GM18868 (cell line): ENCODE measurements around the gene CCR5AS.

Source experiments
- ATAC-seq: cut with Tn5 transposase; IDR thresholded peaks from one replicate; pipeline ENCODE4 v1.9.1; 2021; ENCODE audit warnings: mild to moderate bottlenecking, moderate library complexity; ENCODE audit not compliant: unreplicated experiment

The CCR5AS gene

GRCh38 chr3:46383211-46383950, 23.5 kb downstream of the CCR5AS start:
- no peak for ATAC-seq

GRCh38 chr3:46381625-46382024, 25.2 kb downstream of the CCR5AS start:
- ATAC-seq: no peak

- no peak for ATAC-seq
These were observed 26.2 kb downstream of the CCR5AS start for GRCh38 chr3:46380471-46381221.

DNA sequence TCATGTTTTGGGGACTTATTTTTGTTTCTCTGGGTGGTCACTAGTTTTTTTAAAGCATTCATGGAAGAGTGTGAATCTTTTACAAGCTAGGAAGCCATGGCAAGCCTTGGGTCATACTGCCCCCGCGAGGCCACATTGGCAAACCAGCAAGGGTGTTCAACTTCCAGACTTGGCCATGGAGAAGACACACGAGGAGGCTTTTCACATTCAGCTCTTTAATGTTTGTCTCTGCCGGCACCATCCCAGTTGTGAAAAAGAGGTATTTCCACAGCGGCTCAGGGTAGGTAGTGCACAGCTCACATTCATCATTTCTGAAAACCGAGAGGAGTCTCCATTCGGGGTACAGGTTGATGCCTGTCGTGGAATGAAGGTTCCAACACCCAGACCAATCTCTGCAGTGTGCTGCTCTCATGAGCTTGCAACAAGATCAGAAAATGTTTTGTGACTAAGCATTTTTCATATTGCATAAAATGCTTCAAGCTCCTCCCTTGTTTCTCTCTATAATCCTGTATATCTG, 28.4 kb downstream of the CCR5AS start:
- ATAC-seq: no peak

DNA sequence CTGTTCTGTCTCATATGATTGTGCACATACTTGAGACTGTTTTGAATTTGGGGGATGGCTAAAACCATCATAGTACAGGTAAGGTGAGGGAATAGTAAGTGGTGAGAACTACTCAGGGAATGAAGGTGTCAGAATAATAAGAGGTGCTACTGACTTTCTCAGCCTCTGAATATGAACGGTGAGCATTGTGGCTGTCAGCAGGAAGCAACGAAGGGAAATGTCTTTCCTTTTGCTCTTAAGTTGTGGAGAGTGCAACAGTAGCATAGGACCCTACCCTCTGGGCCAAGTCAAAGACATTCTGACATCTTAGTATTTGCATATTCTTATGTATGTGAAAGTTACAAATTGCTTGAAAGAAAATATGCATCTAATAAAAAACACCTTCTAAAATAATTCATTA, 31.1 kb downstream of the CCR5AS start:
- no peak for ATAC-seq

DNA sequence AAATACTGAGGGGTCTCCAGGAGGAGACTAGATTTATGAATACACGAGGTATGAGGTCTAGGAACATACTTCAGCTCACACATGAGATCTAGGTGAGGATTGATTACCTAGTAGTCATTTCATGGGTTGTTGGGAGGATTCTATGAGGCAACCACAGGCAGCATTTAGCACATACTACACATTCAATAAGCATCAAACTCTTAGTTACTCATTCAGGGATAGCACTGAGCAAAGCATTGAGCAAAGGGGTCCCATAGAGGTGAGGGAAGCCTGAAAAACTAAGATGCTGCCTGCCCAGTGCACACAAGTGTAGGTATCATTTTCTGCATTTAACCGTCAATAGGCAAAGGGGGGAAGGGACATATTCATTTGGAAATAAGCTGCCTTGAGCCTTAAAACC, 31.6 kb downstream of the CCR5AS start:
- no peak for ATAC-seq

DNA sequence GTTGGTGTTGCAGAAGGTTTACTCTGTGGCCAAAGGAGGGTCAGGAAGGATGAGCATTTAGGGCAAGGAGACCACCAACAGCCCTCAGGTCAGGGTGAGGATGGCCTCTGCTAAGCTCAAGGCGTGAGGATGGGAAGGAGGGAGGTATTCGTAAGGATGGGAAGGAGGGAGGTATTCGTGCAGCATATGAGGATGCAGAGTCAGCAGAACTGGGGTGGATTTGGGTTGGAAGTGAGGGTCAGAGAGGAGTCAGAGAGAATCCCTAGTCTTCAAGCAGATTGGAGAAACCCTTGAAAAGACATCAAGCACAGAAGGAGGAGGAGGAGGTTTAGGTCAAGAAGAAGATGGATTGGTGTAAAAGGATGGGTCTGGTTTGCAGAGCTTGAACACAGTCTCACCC, 32.1 kb downstream of the CCR5AS start:
- no peak for ATAC-seq

DNA sequence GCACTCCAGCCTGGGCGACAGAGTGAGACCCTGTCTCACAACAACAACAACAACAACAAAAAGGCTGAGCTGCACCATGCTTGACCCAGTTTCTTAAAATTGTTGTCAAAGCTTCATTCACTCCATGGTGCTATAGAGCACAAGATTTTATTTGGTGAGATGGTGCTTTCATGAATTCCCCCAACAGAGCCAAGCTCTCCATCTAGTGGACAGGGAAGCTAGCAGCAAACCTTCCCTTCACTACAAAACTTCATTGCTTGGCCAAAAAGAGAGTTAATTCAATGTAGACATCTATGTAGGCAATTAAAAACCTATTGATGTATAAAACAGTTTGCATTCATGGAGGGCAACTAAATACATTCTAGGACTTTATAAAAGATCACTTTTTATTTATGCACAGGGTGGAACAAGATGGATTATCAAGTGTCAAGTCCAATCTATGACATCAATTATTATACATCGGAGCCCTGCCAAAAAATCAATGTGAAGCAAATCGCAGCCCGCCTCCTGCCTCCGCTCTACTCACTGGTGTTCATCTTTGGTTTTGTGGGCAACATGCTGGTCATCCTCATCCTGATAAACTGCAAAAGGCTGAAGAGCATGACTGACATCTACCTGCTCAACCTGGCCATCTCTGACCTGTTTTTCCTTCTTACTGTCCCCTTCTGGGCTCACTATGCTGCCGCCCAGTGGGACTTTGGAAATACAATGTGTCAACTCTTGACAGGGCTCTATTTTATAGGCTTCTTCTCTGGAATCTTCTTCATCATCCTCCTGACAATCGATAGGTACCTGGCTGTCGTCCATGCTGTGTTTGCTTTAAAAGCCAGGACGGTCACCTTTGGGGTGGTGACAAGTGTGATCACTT, 34.1 kb downstream of the CCR5AS start:
- ATAC-seq: no peak

GRCh38 chr3:46371519-46372340, 35.1 kb downstream of the CCR5AS start:
- no peak for ATAC-seq

DNA sequence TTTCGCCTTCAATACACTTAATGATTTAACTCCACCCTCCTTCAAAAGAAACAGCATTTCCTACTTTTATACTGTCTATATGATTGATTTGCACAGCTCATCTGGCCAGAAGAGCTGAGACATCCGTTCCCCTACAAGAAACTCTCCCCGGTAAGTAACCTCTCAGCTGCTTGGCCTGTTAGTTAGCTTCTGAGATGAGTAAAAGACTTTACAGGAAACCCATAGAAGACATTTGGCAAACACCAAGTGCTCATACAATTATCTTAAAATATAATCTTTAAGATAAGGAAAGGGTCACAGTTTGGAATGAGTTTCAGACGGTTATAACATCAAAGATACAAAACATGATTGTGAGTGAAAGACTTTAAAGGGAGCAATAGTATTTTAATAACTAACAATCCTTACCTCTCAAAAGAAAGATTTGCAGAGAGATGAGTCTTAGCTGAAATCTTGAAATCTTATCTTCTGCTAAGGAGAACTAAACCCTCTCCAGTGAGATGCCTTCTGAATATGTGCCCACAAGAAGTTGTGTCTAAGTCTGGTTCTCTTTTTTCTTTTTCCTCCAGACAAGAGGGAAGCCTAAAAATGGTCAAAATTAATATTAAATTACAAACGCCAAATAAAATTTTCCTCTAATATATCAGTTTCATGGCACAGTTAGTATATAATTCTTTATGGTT, 35.9 kb downstream of the CCR5AS start, which contains the start of gene CCR5:
CCR5 (plus strand) TSS at position 108 of the 680 bp plus-strand sequence. CDS start 1,957 bp downstream, outside the sequence.
- ATAC-seq: no peak

- peak; percentile 79 for ATAC-seq
These were observed 37.2 kb downstream of the CCR5AS start for GRCh38 chr3:46369675-46370132.

- no peak for ATAC-seq
These were observed 37.7 kb downstream of the CCR5AS start for GRCh38 chr3:46369151-46369550.

DNA sequence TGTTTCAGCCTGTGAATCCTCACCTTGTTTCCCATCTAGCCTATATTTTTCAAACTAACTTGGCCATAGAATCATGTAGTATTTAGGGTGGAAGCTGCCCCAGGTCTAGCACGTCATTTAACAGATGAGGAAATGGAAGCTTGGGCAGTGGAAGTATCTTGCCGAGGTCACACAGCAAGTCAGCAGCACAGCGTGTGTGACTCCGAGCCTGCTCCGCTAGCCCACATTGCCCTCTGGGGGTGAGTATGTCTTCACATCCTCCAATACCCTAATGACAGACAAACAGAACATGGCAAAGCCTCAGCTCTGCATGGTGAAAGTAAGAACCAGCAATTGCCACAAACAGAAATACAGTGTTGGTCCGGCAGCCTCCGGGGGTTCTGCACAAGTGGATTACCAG, 38.3 kb downstream of the CCR5AS start:
- no peak for ATAC-seq

DNA sequence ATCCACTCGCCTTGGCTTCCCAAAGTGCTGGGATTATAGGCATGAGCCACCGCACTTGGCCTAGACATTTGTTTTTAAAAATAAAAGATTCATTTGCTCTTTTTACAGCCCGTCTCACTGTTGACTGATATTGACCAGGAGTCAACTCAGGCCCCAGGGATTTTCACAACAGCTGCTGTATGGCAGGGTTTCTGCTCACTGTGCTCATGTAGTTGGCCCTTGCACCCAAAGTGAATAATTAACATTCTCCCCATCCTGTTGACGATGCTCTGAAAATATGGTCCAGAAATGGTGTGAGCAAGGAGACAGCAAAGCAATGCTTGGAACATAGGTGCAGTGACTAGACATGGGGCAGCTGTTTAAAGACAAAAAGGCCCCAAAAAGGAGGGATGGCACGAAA, 39.1 kb downstream of the CCR5AS start:
- no peak for ATAC-seq

DNA sequence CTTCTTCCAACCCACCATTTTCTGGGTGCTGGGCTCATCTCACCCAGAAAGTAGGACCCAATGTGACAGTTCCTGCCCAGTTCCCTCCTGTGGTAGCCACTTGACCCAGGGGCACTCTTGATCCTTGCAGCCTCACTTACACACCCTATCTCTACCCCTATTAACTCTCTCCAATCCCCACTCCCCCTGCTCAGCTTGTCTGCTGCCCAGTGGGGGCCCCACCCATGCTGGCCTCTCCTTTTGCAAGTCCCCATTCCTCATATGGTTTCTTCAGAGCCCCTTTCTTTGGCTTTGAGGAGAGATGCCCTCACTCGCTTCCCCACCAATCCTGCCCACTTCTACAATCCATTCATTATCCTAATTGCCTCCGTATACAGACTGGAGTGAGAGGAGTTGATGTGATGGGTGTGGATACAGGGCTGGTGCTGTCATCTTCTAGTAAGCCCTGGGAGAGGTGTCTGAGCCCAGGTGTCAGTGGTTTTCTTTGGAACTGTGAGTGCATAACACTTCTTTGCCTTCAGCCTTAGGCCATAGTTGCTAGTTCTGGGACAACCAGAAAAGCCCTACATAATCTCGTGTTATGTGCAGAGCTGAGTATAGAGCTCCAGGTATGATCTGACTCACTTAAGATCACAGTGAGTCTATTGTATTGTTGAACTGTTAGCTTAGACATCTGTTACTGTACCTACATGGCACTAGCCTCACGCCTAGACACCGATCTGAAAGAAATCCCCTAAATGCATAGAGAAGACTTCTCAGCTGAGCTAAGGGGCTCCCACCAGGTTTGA, 40.9 kb downstream of the CCR5AS start:
- no peak for ATAC-seq

GRCh38 chr3:46365041-46365440, 41.8 kb downstream of the CCR5AS start:
- no peak for ATAC-seq

GRCh38 chr3:46361408-46362283, 45.2 kb downstream of the CCR5AS start:
- no peak for ATAC-seq

DNA sequence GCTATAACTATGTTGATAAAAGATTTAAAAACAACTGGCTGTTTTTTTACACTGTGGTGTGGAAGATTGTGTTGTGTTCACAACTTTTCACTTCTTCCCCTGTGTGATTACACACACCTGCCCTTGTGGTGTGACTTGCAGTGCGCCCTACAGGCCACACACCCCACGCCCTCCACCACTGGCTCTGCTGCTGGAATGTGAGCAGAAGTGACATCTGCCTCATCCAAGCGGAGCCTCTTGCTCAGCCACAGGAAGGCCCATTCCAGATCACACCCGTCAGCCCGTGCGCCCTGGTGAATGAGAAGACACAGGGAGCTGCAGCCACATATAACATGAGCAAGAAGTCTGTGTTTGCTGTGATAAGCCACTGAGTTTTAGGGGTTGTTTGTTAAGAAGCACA, 46.0 kb downstream of the CCR5AS start:
- ATAC-seq: no peak
